A549 treated with AZD9567 at 1 μM for 4 hours (cell line): Measurements from ENCODE around the gene NDUFA1. TPM values are rescaled to one million over a fixed set of nuclear protein-coding genes. Genes with fewer than 3 reads are reported as not detected.

Source experiments
- total RNA-seq: library from RNA; stranded (reverse); fragments of 200-300 nt; extraction: Qiagen RNA extraction; gene quantifications from 5 replicates; pipeline ENCODE4 v1.2.3, GENCODE V29; 2022; ENCODE audit not compliant: insufficient read depth

NDUFA1 gene
- total RNA-seq = 247 to 278 TPM (median 248 TPM) in 5 replicates

DNA sequence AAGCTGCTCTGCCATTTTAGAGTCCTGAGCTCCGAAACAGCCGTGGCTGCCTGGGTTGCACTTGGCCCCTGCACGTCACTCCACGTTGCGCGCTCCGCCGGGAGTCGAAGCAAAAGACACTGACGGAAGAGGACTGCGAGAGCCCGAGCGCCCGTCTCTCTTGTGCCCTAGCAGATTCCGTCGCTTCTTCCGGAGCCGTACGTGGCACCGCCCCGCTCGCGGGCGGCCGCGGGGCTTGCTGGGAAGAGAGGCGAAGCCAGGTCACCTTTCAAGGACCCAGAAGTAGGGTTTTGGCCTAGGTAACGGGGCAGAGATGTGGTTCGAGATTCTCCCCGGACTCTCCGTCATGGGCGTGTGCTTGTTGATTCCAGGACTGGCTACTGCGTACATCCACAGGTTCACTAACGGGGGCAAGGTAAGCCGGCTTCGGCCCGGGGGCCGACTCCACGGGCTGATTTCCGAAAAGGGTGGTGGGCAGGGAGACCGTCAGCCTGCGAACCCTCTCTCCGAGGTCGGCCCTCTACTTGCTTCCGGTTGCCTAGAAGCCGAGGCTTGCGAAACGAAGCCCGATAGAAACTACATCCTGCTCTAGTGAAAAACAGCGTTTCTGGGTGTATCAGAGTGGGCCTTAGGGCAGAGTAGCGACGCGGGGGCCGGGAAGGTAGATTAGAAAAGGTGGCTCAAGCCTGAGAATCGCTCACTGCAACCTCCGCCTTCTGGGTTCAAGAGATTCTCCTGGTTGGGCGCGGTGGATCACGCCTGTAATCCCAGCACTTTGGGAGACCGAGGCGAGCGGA lies at the start of gene NDUFA1, which contains the start of gene RNF113A:
Gene NDUFA1, plus strand, starts transcription at position 234 of the 797 bp plus-strand sequence. Its CDS starts 80 bp downstream, at position 314.
Gene RNF113A, minus strand, starts transcription at position 135 of the 797 bp plus-strand sequence. Its CDS starts 120 bp downstream, at position 15.

DNA sequence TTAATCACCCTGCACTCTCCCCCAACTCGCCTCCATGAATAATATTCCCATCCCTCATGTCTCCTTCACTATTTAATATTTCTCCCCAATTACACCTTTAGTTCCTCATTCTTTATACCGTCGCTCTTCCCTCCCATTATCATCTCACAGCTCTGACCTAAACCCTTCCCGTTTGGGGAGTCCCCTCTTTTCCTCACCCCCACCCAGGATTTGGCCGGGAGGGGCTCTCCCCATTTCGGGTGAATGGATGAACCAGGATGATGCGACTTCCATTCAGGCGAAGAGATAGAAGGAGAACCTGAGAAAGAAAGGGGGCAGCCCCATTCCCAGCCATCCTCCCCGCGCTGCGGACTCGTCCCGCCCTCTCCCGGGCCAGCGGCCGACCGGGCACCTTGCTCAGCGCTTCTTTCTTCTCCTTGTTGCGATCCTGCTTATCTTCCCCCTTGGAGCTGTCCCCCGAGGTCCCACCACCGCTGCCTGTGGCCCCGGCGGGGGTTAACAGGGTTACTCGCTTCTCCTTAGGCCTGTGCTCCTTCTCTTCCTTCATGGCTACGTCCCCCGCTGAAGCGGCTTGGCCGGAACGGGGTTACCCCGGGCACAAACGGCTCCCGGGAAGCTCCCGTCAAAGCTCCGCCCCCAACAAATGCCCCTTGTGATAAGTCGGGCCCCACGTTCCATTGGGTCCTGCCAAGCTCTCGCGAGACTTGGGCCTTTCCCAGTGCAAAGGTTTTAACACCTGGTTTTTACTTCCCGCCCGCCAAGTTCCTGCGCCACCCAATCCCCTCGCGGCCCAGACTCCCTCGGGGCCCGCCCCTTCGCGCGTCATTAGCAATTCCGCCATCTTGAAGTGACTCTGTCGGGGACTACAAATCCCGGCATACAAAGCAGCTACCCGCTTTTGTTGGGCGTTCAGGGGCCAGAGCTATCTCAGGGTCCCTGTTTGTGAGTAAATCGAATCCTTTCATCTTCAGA lies 19.0 kb upstream of the NDUFA1 start, which contains the start of gene UPF3B:
Gene UPF3B, minus strand, starts transcription at position 582 of the 972 bp plus-strand sequence. Its CDS starts 35 bp downstream, at position 547.

DNA sequence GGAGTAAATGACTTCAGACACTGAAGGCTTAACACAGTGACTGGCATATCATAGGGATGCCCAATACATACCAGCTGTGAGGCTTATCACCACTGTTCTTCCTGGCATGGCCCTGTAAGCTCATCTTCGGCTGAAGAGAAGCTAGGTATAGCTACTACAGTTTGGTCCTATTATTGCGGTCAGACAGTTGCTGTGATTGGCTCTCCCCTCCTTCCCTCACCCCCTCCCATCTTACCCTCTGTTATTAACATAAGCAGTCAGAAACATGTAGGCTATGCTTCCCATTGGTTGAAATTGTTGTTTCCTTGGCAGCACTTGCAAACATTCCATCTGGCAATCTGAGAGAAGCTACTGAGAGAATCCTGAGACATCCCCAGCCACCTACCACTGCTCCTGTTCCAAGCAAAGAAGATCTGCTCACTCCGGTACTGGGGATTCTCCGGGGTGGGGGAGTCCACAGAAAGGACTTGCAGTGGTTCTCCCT lies 24.3 kb downstream of the NDUFA1 start, which contains the start of gene AKAP14:
Gene AKAP14, plus strand, starts transcription at position 51 of the 484 bp plus-strand sequence. CDS start 7,331 bp downstream, outside the sequence.

Other genes with a start within 250 kb of the NDUFA1 start
- 9.6 to 16.0 TPM (median 11.4 TPM) in 5 replicates for gene SEPTIN6, start 178.7 kb upstream of the NDUFA1 start, total RNA-seq
- gene SOWAHD, start 113.2 kb upstream of the NDUFA1 start, total RNA-seq = 0.07 to 0.12 TPM (median 0.07 TPM) in 3 of 5 replicates, not detected in the others
- gene RPL39, start 80.2 kb upstream of the NDUFA1 start, total RNA-seq = 3,648 to 5,308 TPM (median 3,733 TPM) in 5 replicates
- gene UPF3B, start 18.9 kb upstream of the NDUFA1 start, total RNA-seq = 17.7 to 22.9 TPM (median 18.2 TPM) in 5 replicates
- 26.2 to 35.5 TPM (median 34.1 TPM) in 5 replicates for gene RNF113A, start 99 bp upstream of the NDUFA1 start, total RNA-seq
- gene AKAP14, start 24.1 kb downstream of the NDUFA1 start, total RNA-seq = 0.27 TPM in 1 of 5 replicates, not detected in the others
- gene NKAP, start 71.9 kb downstream of the NDUFA1 start, total RNA-seq = 6.6 to 7.5 TPM (median 7.2 TPM) in 5 replicates
- gene RHOXF2B, start 205.9 kb downstream of the NDUFA1 start, total RNA-seq = not detected in 5 replicates
- not detected in 5 replicates for gene RHOXF1, start 244.1 kb downstream of the NDUFA1 start, total RNA-seq